MM.1S (cell line): ENCODE measurements around the gene GPD1L.
"Not testable (repeated sequence)": the region's sequence is repeated elsewhere in the genome, so short reads cannot be mapped to it uniquely, and the experiment has no call there.

Experiments
- DNase-seq: peaks from one replicate; pipeline ENCODE4 v3.0.0-alpha.2; 2015
- H2AFZ ChIP-seq: fragments of 300-600 bp; sonication (generic); 2 replicates; pipeline ENCODE4 v1.6.0; 2016; ENCODE audit warnings: antibody characterized with exemption, low read length
- H3F3A ChIP-seq: fragments of 300-600 bp; sonication (generic); 2 replicates; pipeline ENCODE4 v1.6.1; 2016; ENCODE audit warnings: mild to moderate bottlenecking, antibody characterized with exemption, low read length, moderate library complexity, mixed read lengths; ENCODE audit not compliant: insufficient read depth
- H3K27ac ChIP-seq: fragments of 300-600 bp; sonication (generic); 2 replicates; pipeline ENCODE4 v1.5.1; 2016; ENCODE audit warnings: mild to moderate bottlenecking, low read length
- H3K27me3 ChIP-seq: fragments of 300-600 bp; sonication (generic); replicated peaks from 2 replicates; pipeline ENCODE4 v1.6.0; 2016; ENCODE audit warnings: low read length; ENCODE audit not compliant: insufficient read depth
- H3K36me3 ChIP-seq: fragments of 300-600 bp; sonication (generic); replicated peaks from 2 replicates; pipeline ENCODE4 v1.6.1; 2016; ENCODE audit warnings: mild to moderate bottlenecking, low read length, mixed read lengths; ENCODE audit not compliant: insufficient read depth
- H3K4me1 ChIP-seq: fragments of 300-600 bp; sonication (generic); 2 replicates; pipeline ENCODE4 v1.6.1; 2016; ENCODE audit warnings: low read length, mixed read lengths
- H3K4me2 ChIP-seq: fragments of 300-600 bp; sonication (generic); 2 replicates; pipeline ENCODE4 v1.6.0; 2016; ENCODE audit warnings: low read depth, low read length
- H3K4me3 ChIP-seq: fragments of 300-600 bp; sonication (generic); 2 replicates; pipeline ENCODE4 v1.5.1; 2016; ENCODE audit warnings: low read length, mixed read lengths
- H3K79me2 ChIP-seq: fragments of 300-600 bp; sonication (generic); 2 replicates; pipeline ENCODE4 v1.6.1; 2016; ENCODE audit warnings: mixed run types, low read length, mixed read lengths
- H3K9ac ChIP-seq: fragments of 300-600 bp; sonication (generic); 2 replicates; pipeline ENCODE4 v1.6.1; 2016; ENCODE audit warnings: low read length, mixed read lengths
- H3K9me2 ChIP-seq: fragments of 300-600 bp; sonication (generic); replicated peaks from 2 replicates; pipeline ENCODE4 v1.6.1; 2016; ENCODE audit warnings: mild to moderate bottlenecking, low read length, mixed read lengths; ENCODE audit not compliant: insufficient read depth
- H3K9me3 ChIP-seq: fragments of 300-600 bp; sonication (generic); replicated peaks from 2 replicates; pipeline ENCODE4 v1.6.1; 2016; ENCODE audit warnings: mild to moderate bottlenecking, low read length, mixed read lengths; ENCODE audit not compliant: insufficient read depth
- H4K20me1 ChIP-seq: fragments of 300-600 bp; sonication (generic); 2 replicates; pipeline ENCODE4 v1.6.1; 2016; ENCODE audit warnings: mild to moderate bottlenecking, low read length, moderate library complexity, mixed read lengths; ENCODE audit not compliant: insufficient read depth
- CTCF ChIP-seq: fragments of 300-600 bp; sonication (generic); IDR thresholded peaks from 2 replicates; pipeline ENCODE4 v1.5.1; 2016; ENCODE audit warnings: antibody characterized with exemption, low read length, mixed read lengths
- EZH2 ChIP-seq: fragments of 300-600 bp; sonication (generic); optimal IDR thresholded peaks from 2 replicates; pipeline ENCODE3; 2017; ENCODE audit warnings: low read depth, mild to moderate bottlenecking, antibody characterized with exemption, low read length, mixed read lengths
- EZH2phosphoT487 ChIP-seq: fragments of 300-600 bp; sonication (generic); IDR thresholded peaks from 2 replicates; pipeline ENCODE4 v1.6.1; 2018; ENCODE audit warnings: antibody characterized with exemption, low read length

Gene GPD1L

GRCh38 chr3:32104492-32104891 lies 1.9 kb upstream of the GPD1L start:
- Histone ChIP-seq H4K20me1 (no peaks in the 10 kb centered on the region), H3F3A (no peaks in the 10 kb centered on the region), H2AFZ (no peak overlapping the region), H3K4me2 (no peak overlapping the region), H3K36me3 (no peaks in the 10 kb centered on the region), H3K27ac (no peak overlapping the region), H3K79me2 (0 out of 2 replicates have a peak, but pooled peaks cover 5% of the 10 kb centered on the region), H3K4me1 (peaks cover 4% of the 10 kb centered on the region; the same call in 1 of the 2 replicates), H3K27me3 (peaks cover 1% of the 10 kb centered on the region; the same call in 1 of the 2 replicates), H3K9me3 (no peaks in the 10 kb centered on the region), H3K9ac (no peak overlapping the region), H3K4me3 (no peak overlapping the region), H3K9me2 (no peaks in the 10 kb centered on the region)
- TF ChIP-seq EZH2phosphoT487, result no peak
- no peak for TF ChIP-seq EZH2
- no peak for TF ChIP-seq CTCF
- DNase-seq, result no peak

- DNase-seq, result no peak
- Histone ChIP-seq H3K4me1 (peaks cover 4% of the 10 kb centered on the region; the same call in 1 of the 2 replicates), H3K27ac (no peak overlapping the region), H3K9me3 (no peaks in the 10 kb centered on the region), H4K20me1 (no peaks in the 10 kb centered on the region), H3K9me2 (no peaks in the 10 kb centered on the region), H3K27me3 (no peaks in the 10 kb centered on the region; the same call in 1 of the 2 replicates), H3F3A (no peaks in the 10 kb centered on the region), H3K9ac (no peak overlapping the region), H3K79me2 (0 out of 2 replicates have a peak, but pooled peaks cover 5% of the 10 kb centered on the region), H3K36me3 (no peaks in the 10 kb centered on the region), H3K4me2 (peak overlapping the region; percentile 82), H3K4me3 (0 out of 2 replicates have a peak overlapping the region, but pooled peaks have one; percentile 20), H2AFZ (peak overlapping the region; percentile 98)
- TF ChIP-seq CTCF, result no peak
- no peak for TF ChIP-seq EZH2
Measured at GRCh38 chr3:32105291-32106131, 909 bp upstream of the GPD1L start.

- Histone ChIP-seq H3K4me3 (peak overlapping the region; percentile 83), H2AFZ (peak overlapping the region; percentile 77)
- DNase-seq, result no peak
Measured at GRCh38 chr3:32106929-32107362, 526 bp downstream of the GPD1L start.

GRCh38 chr3:32108224-32108623 lies 1.8 kb downstream of the GPD1L start:
- H3K4me2 ChIP-seq, H2AFZ ChIP-seq, H3K4me1 ChIP-seq, H3K79me2 ChIP-seq, H4K20me1 ChIP-seq, DNase-seq, H3K9me2 ChIP-seq, H3F3A ChIP-seq, H3K9me3 ChIP-seq, H3K27ac ChIP-seq, H3K4me3 ChIP-seq, H3K27me3 ChIP-seq, H3K9ac ChIP-seq, H3K36me3 ChIP-seq: not testable (repeated sequence)

More at GRCh38 chr3:32106929-32107362, 526 bp downstream of the GPD1L start:
- H3K9me2 ChIP-seq, result no peaks in the 10 kb centered on the region
- no peak for TF ChIP-seq CTCF
- no peak for TF ChIP-seq EZH2phosphoT487
- no peak for TF ChIP-seq EZH2
- no peaks in the 10 kb centered on the region for H4K20me1 ChIP-seq
- no peak overlapping the region for H3K27ac ChIP-seq
- H3K36me3 ChIP-seq, result no peaks in the 10 kb centered on the region
- peak overlapping the region; percentile 96 for H3K4me2 ChIP-seq
- H3K9ac ChIP-seq, result peak overlapping the region; percentile 43; the same call in 1 of the 2 replicates
- 0 out of 2 replicates have a peak, but pooled peaks cover 5% of the 10 kb centered on the region for H3K79me2 ChIP-seq
- H3K4me1 ChIP-seq, result peaks cover 4% of the 10 kb centered on the region; the same call in 1 of the 2 replicates
- no peaks in the 10 kb centered on the region for H3K27me3 ChIP-seq
- no peaks in the 10 kb centered on the region for H3K9me3 ChIP-seq
- H3F3A ChIP-seq, result no peaks in the 10 kb centered on the region
